Stimulated activated CD4-positive, alpha-beta T cell treated with anti-CD3 and anti-CD28 coated beads, Interleukin-1b, Interleukin-23, amount 100 ng/mL, for 48 hours (primary cell): ENCODE measurements around the gene CUEDC1.

Source experiments
- DNase-seq: peaks from one replicate; pipeline ENCODE4 v3.0.0-alpha.2; 2020

Gene CUEDC1

DNA sequence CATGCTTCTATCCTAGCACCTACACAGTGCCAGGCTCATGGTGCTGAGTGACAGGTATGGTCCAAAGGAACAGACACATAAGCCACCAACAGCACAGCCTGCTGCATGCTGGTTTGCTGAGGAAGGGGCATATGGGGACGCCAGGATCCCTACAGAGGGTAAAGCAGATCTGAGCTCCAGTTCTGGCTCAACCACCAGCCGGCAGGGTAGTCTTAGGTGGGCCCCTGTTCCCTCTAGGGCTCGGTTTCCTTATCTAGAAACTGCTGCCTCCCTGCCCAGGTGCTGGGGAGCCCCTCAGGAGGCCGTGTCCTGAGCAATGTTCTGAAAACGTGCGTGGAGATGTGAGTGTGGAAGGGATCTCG is 81.2 kb downstream of the CUEDC1 start:
- DNase-seq, result no peak

GRCh38 chr17:57873261-57874057 is 81.8 kb downstream of the CUEDC1 start:
- DNase-seq, result no peak

DNA sequence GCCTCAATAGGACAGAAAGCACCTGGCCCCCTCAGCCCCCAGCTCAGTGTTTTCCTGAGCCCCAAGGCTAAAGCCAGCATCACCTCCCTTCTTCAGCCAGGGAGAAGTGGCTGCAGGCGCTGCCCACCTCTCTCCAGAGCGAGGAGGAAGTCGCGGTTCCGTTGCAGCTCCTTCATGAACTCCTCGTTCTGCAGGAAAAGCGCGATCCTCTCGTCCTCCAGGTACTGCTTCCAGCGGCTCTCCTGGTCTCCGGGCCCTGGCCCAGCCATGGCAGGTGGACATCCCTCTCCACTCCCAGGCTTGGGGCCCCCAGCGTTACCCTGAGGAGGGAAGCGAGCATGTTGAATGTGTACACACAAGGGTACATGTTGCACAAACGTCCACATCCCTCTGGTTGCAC is 82.7 kb downstream of the CUEDC1 start:
- no peak for DNase-seq

GRCh38 chr17:57871863-57872262 is 83.3 kb downstream of the CUEDC1 start:
- no peak for DNase-seq

- DNase-seq, result no peak
Observed at GRCh38 chr17:57871155-57871554, 84.1 kb downstream of the CUEDC1 start.

DNA sequence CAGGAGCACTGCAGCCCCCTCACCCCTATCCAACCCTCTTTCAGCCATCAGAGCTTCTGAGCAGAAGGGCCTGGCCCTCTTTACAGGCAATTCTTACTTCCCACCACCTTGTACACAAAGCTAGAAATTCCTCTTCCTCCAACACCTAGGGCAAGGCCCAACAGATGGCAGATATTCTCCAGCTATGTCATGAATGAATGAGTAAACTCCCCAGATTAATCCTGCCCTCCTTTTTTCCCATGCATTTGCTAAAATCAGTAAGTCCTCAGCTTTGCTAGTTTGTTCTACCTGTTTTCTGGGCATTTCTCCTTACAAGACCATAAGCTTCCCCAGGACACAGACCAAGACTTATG is 85.0 kb downstream of the CUEDC1 start:
- DNase-seq, result no peak

- no peak for DNase-seq
Observed at GRCh38 chr17:57869617-57870282, 85.5 kb downstream of the CUEDC1 start.

- DNase-seq, result no peak
Observed at GRCh38 chr17:57868910-57869616, 86.1 kb downstream of the CUEDC1 start.

- DNase-seq, result no peak
Observed at GRCh38 chr17:57868007-57868909, 87.0 kb downstream of the CUEDC1 start.

- DNase-seq, result no peak
Observed at GRCh38 chr17:57867126-57867525, 88.1 kb downstream of the CUEDC1 start.

DNA sequence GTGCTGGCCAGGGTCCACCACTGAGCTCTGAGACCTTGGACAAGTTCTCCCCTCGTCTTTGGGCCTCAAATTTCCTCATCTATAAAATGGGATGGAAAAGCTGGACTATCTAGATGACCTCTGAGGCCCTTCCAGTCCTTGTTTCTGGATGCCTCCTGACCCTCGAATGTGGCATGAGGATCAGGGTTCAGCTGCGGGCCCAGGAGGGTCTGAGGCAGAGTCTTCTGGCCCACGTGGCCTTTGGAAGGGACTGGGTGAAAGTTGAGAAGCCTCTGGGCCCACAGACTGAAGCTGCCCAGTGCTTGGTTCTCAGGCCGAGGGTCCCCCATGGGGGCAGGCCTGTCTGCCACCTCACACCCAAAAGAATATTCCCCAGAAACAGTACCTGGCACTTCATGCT is 88.5 kb downstream of the CUEDC1 start:
- no peak for DNase-seq

DNA sequence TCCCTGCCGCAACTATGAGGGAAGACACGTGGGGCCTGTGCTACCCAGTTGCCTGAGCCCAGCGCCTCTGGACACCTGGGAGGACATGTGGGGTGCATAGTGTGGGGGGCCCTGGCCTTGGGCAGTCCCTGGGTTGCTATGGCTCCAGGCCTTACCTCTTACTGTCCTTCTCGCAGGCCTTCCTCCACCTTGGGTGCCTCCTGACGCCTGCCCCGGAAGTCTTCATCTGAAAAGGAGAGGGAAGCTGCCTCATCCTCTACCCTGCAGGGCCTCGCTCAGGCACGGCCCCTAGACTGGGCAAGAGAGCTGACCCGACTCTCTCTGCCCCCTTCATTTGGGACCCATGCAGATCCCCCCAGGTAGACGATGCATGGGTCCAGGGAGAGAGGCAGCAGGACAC is 88.9 kb downstream of the CUEDC1 start:
- no peak for DNase-seq

- no peak for DNase-seq
Observed at GRCh38 chr17:57864273-57864672, 90.9 kb downstream of the CUEDC1 start.

- no peak for DNase-seq
Observed at GRCh38 chr17:57862694-57863667, 92.2 kb downstream of the CUEDC1 start.

- no peak for DNase-seq
Observed at GRCh38 chr17:57861790-57862693, 93.2 kb downstream of the CUEDC1 start.

- no peak for DNase-seq
Observed at GRCh38 chr17:57861000-57861789, 94.0 kb downstream of the CUEDC1 start.

DNA sequence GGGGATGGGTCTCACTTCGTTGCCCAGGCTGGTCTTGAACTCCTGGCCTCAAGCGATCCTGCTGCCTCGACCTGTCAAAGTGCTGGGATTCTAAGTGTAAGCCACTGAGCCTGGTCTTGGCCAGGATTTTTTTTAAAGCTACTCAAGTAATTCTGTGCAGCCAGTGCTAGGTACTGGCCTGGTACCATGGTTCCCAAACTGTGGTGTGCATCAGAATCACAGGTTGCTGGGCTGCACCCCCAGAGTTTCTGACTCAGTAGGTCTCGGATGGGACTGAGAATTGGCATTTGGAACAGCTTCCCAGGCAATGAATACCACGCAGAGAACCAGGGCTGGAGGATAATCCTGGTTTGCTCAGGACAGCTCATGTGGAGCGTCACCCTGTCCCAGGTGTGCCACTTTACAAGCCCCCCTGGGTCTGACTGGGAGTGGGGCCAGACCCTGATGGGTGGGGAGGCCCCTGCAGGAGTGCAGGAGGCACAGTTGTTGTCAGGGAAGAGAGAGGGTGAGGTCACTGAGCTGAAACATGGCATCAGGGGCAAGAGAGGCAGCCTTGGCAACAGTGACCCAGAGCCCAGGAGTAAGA is 94.7 kb downstream of the CUEDC1 start:
- DNase-seq, result no peak

- no peak for DNase-seq
Observed at GRCh38 chr17:57859601-57860413, 95.4 kb downstream of the CUEDC1 start.

DNA sequence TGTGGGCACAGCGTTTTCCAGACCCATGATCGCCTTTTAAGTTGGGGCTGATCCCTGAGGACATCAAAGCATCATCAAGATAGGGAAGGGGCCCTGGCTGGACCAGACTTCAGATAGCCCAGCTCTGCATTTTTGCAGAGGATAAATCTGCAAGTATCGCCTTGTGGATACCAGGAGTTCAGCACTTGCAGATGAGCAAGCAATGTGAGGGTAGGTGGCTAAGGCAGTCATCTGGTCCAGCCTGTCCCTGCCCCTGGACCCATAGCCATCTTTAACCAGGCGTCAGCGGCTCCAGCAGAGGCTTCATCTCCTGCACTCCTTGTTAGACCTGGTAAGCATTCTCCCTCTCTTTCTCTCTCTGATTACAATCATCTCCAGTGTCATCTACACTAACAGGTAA is 96.4 kb downstream of the CUEDC1 start:
- no peak for DNase-seq
